ENCODE measurements around the gene ANAPC7.
A peak's percentile ranks its signal among the peaks of the same experiment; 100 is the strongest.
"Not testable (repeated sequence)": the region's sequence is repeated elsewhere in the genome, so short reads cannot be mapped to it uniquely, and the experiment has no call there.

Gene ANAPC7, protein sequence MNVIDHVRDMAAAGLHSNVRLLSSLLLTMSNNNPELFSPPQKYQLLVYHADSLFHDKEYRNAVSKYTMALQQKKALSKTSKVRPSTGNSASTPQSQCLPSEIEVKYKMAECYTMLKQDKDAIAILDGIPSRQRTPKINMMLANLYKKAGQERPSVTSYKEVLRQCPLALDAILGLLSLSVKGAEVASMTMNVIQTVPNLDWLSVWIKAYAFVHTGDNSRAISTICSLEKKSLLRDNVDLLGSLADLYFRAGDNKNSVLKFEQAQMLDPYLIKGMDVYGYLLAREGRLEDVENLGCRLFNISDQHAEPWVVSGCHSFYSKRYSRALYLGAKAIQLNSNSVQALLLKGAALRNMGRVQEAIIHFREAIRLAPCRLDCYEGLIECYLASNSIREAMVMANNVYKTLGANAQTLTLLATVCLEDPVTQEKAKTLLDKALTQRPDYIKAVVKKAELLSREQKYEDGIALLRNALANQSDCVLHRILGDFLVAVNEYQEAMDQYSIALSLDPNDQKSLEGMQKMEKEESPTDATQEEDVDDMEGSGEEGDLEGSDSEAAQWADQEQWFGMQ

GRCh38 chr12:110403146-110403975 lies at the start of gene ANAPC7:
Gene ANAPC7, minus strand, starts transcription at chr12:110403708. Its CDS starts 81 bp downstream, at chr12:110403627.
- peak; percentile 92 to 94 for DNase-seq

DNA sequence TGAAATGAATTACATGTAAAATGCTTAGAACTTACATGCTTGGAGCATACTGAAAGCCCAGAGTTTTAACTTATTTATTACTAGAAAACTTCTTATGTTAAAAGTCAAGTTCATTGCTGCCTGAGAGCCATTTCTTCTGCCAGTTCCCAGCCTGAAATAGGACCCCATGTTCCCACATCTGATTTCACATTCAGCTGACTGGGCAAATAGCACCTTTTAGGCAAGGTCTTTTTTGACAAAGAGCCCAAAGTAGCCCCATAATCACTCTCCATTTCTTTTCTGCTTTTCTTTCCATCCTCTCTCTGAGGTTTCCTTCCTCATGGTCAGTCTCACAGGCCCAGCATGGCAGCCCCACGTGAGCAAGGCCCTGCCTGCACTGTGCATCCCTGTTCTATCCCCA lies 47.8 kb upstream of the ANAPC7 start:
- DNase-seq, result no peak

GRCh38 chr12:110449799-110450497 lies 46.4 kb upstream of the ANAPC7 start, which contains the start of gene ARPC3:
Gene ARPC3, minus strand, starts transcription at chr12:110450337. Its CDS starts 77 bp downstream, at chr12:110450260.
- DNase-seq, result peak; percentile 94 to 97

DNA sequence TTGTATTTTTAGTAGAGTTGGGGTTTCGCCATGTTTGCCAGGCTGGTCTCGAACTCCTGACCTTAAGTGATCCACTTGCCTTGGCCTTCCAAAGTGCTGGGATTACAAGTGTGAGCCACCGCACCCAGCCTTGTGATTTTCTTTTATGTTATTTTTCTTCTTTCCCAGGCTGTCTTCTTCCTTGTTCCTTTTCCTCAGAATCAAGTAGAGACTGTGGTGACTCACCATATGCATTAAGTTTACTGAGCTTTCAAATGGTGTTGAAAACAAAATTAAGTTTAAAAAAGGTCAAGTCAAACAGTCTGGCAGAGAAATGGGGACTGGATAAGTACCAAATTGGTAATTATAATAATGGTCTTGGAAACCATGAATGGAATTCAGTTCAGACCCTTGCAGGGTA lies 40.9 kb upstream of the ANAPC7 start:
- DNase-seq, result no peak

GRCh38 chr12:110436231-110436630 lies 32.7 kb upstream of the ANAPC7 start:
- no peak for DNase-seq

GRCh38 chr12:110431957-110432587 lies 28.6 kb upstream of the ANAPC7 start:
- DNase-seq, result peak; percentile 27 to 38

DNA sequence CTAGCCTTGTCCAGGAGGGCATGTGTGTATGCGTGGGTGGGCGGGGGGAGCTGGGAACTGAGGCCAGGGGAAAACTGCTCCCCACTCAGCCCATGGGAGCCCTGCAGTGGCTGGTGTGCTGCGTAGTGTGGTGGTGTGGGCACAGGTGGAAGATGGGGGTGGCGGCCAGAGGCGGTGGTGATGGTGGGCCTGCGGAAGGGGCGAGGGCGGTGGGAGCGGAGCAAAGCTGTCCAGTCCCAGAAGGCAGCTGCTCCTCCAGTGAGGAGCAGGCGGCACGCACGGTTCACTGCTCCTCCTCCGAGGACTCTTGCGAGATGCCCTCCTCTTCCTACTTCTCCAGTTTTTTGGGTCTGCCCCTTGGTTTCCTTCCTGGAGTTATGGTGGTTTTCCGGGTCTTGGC lies 26.2 kb upstream of the ANAPC7 start:
- DNase-seq, result not testable (repeated sequence)

DNA sequence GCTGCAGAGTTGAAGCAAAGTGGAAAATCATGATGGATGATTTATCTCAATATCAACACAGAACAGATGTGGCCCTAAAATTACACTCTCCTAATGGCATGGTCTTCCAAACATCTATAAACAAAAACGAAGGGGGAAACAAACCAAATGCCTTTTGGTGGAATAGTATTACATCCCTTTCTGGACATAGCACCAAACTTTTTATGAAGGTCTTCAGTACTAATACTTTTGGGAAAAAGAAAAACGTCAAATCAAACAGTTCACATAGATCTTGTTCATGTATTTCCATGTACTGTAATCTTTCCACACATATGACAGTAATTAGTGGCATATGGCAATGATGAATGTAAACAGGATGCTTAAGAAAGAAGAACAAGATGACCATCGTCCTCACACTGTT lies 22.9 kb upstream of the ANAPC7 start:
- DNase-seq, result no peak

- no peak for DNase-seq
Observed at GRCh38 chr12:110424237-110424636, 20.7 kb upstream of the ANAPC7 start.

DNA sequence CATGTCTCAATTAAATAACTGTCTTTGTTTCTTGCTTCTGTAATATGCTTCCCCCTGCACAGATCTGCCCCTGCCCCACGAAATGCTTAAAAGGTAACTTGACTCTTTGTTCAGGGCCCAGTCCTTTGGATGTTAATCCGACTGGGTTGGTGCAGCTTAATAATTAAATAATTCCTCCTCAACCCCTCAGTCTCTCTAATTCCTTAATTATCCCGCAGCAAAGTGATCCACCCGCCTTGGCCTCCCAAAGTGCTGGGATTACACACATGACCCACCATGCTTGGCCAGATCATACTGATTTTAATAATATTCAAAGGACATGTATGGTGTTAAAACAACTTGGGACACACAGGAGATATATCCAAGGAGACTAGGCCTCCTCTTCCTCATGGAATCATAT lies 18.2 kb upstream of the ANAPC7 start:
- no peak for DNase-seq

- no peak for DNase-seq
Observed at GRCh38 chr12:110421159-110421661, 17.7 kb upstream of the ANAPC7 start.

DNA sequence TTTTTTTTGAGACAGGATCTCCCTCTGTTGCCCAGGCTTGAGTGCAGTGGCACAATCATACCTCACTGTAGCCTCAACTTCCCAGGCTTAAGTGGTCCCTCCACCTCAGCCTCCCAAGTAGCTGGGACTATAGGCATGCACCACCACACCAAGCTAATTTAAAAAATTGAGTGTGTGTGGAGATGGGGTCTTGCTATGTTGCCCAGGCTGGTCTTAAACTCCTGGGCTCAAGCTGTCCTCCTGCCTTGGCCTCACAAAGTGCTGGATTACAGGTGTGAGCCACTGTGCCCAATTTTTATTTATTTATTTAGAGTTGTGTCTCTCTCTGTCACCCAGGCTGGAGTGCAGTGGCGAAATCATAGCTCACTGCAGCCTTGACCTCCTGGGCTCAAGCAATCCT lies 17.1 kb upstream of the ANAPC7 start:
- DNase-seq, result not testable (repeated sequence)

DNA sequence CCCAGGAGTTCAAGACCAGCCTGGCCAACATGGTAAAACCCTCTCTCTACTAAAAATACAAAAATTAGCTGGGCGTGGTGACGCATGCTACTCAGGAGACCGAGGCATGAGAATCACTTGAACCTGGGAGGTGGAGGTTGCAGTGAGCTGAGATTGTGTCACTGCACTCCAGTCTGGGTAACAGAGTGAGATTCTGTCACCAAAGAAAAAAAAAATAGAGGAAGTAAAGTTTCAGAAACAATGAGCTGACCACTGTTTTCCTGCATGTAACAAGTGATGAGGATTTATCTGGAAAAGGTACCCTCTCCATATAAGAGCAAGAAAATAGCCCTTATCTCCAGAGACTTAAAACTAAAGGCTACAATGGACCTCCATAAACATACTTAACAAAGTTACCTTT lies 13.6 kb upstream of the ANAPC7 start:
- not testable (repeated sequence) for DNase-seq

- not testable (repeated sequence) for DNase-seq
Observed at GRCh38 chr12:110410086-110410485, 6.6 kb upstream of the ANAPC7 start.

GRCh38 chr12:110405126-110405662 lies 1.7 kb upstream of the ANAPC7 start:
- not testable (repeated sequence) for DNase-seq

DNA sequence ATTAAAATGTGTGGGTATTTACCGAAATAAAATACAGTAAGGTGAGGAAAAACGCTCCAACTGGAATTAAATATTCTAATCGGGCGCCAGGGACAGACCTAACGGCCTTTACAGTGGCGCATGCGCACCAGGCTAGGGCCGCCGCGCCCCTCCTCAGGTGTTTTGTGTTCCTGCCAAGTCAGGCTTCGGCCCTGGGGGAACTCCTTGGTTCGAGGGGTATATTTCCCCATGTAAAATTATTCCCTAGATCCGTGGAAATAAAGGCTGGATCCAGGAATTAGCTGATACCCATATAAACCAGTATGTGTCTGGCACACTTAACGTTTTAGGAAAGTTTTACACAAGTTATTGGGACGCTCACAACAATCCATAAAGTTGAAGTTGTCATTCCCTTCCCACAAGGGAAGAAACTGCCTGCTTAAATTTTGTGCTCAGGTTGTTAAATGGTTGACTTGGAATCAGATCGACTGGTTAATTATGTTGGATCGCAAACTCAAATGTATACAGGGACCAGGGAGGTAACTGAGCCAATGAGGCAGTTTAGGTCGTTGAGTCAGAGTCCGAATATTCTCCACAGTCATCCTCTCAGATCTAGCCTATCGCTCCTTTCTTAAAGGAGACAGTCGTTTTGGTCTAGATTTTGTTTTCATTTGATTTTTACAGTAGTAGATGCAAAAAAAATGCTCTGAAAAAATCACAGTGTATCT lies 621 bp upstream of the ANAPC7 start:
- DNase-seq, result peak; percentile 82 to 84

- no peak for DNase-seq
Observed at GRCh38 chr12:110382683-110383082, 20.8 kb downstream of the ANAPC7 start.

DNA sequence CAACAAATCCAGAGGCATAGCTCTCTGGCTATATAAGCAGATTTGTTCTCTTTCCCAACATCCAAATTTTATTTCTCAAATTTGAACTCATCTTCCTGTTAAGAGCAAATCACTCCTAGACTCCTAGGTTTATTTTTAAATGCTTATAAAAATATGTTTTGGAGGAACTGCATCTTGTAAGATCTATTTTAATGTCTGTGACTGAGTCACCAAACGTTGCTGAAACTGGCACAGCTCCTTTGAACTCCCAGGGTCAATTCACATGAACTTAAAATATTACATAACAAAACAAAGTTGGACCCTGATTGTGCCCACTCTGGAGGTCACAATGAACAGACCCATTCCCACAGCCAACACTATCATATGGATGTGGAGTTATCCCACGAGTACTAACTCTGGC lies 23.9 kb downstream of the ANAPC7 start:
- no peak for DNase-seq

- no peak for DNase-seq
Observed at GRCh38 chr12:110379197-110379596, 24.3 kb downstream of the ANAPC7 start.

- not testable (repeated sequence) for DNase-seq
Observed at GRCh38 chr12:110378131-110378790, 25.2 kb downstream of the ANAPC7 start.

Measured in activated T-cell treated with anti-CD3 and anti-CD28 coated beads, Interleukin-2, amount 50 U/mL, for 48 hours (primary cell).